Activated CD8-positive, alpha-beta memory T cell treated with anti-CD3 and anti-CD28 coated beads for 36 hours (primary cell): ENCODE data around the gene TMEM272. TPM values are rescaled to one million over a fixed set of nuclear protein-coding genes. Genes with fewer than 3 reads are reported as not detected.

Experiments
- CTCF ChIA-PET: fragments of 350-600 bp; sonication (Branson Sonifier 250); formaldehyde crosslinking; loops from one replicate; lab custom pipeline; 2021; ENCODE audit warnings: antibody characterized with exemption; lab: Charles Lee
- POLR2A ChIA-PET: fragments of 350-600 bp; sonication (Branson Sonifier 250); formaldehyde crosslinking; loops from one replicate; lab custom pipeline; 2021; ENCODE audit warnings: antibody characterized with exemption; lab: Charles Lee
- total RNA-seq, 2 experiments: library from RNA; stranded (reverse); gene quantifications; one replicate each; pipeline ENCODE4 v1.2.3, GENCODE V29; 2021

TMEM272 gene
- total RNA-seq, 2 experiments from 2014 or later: 0.11 to 0.21 TPM

GRCh38 chr13:51856998-51857397, 12.0 kb upstream of the TMEM272 start:
- ChIA-PET POLR2A (no interaction called here), CTCF (no interaction called here)

GRCh38 chr13:51856027-51856736, 11.2 kb upstream of the TMEM272 start:
- ChIA-PET CTCF (no interaction called here), POLR2A (no interaction called here)

- POLR2A ChIA-PET: no interaction called here
- CTCF ChIA-PET: interaction anchor here (0.7 to 2.0 kb wide), 5 partner anchors 13 to 34 kb away, joined by 3 to 10 read pairs (median 5); partner anchors contain the start of gene CCDC70
Observed at GRCh38 chr13:51849145-51850101, 4.4 kb upstream of the TMEM272 start.

GRCh38 chr13:51848674-51849073, 3.7 kb upstream of the TMEM272 start:
- CTCF ChIA-PET: interaction anchor here (0.9 to 2.0 kb wide), 4 partner anchors 14 to 33 kb away, joined by 3 to 10 read pairs (median 5); partner anchors contain the start of gene CCDC70

GRCh38 chr13:51846756-51847155, 1.8 kb upstream of the TMEM272 start:
- CTCF ChIA-PET: interaction anchor here (0.7 to 1.5 kb wide), 3 partner anchors 8 to 62 kb away, joined by 3 read pairs; no protein-coding TSS in a partner anchor
- POLR2A ChIA-PET: no interaction called here

More at GRCh38 chr13:51848674-51849073, 3.7 kb upstream of the TMEM272 start:
- POLR2A ChIA-PET: no interaction called here

GRCh38 chr13:51845574-51846318, 769 bp upstream of the TMEM272 start:
- POLR2A ChIA-PET: no interaction called here
- CTCF ChIA-PET: interaction anchor here (1.0 to 2.1 kb wide), 8 partner anchors 11 to 81 kb away, joined by 3 to 7 read pairs (median 3); no protein-coding TSS in a partner anchor

GRCh38 chr13:51843529-51843928, 1.4 kb downstream of the TMEM272 start:
- CTCF ChIA-PET: interaction anchor here (1.4 to 1.6 kb wide), 2 partner anchors 28 to 285 kb away, joined by 4 to 7 read pairs; partner anchors contain the start of gene NEK5
- POLR2A ChIA-PET: no interaction called here

GRCh38 chr13:51841732-51842131, 3.2 kb downstream of the TMEM272 start:
- POLR2A ChIA-PET: no interaction called here
- CTCF ChIA-PET: no interaction called here

GRCh38 chr13:51840917-51841316, 4.1 kb downstream of the TMEM272 start:
- ChIA-PET POLR2A (no interaction called here), CTCF (no interaction called here)

- ChIA-PET POLR2A (no interaction called here), CTCF (interaction anchor here (0.6 to 1.4 kb wide), 2 partner anchors 25 to 432 kb away, joined by 4 read pairs; no protein-coding TSS in a partner anchor)
Observed at GRCh38 chr13:51839711-51840540, 5.1 kb downstream of the TMEM272 start.

GRCh38 chr13:51838240-51838846, 6.6 kb downstream of the TMEM272 start:
- POLR2A ChIA-PET: no interaction called here
- CTCF ChIA-PET: interaction anchor here (0.7 to 1.4 kb wide), 3 partner anchors 9 to 23 kb away, joined by 3 to 5 read pairs (median 4); no protein-coding TSS in a partner anchor

GRCh38 chr13:51837016-51837415, 8.0 kb downstream of the TMEM272 start:
- ChIA-PET CTCF (no interaction called here), POLR2A (no interaction called here)

GRCh38 chr13:51834581-51835171, 10.3 kb downstream of the TMEM272 start:
- CTCF ChIA-PET: interaction anchor here (0.6 to 2.4 kb wide), 3 partner anchors 10 to 417 kb away, joined by 4 to 7 read pairs (median 7); partner anchors contain the start of gene TMEM272
- POLR2A ChIA-PET: no interaction called here

GRCh38 chr13:51833980-51834379, 11.0 kb downstream of the TMEM272 start:
- CTCF ChIA-PET: interaction anchor here (2.4 kb wide), 1 partner anchor 19 kb away, joined by 7 read pairs; no protein-coding TSS in a partner anchor
- POLR2A ChIA-PET: no interaction called here

- ChIA-PET POLR2A (no interaction called here), CTCF (interaction anchor here (0.9 to 2.1 kb wide), 7 partner anchors 10 to 75 kb away, joined by 3 to 20 read pairs (median 3); partner anchors contain the start of gene TMEM272)
Observed at GRCh38 chr13:51832471-51833152, 12.4 kb downstream of the TMEM272 start.

- ChIA-PET CTCF (interaction anchor here (1.0 to 2.1 kb wide), 5 partner anchors 9 to 34 kb away, joined by 3 to 20 read pairs (median 7); no protein-coding TSS in a partner anchor), POLR2A (no interaction called here)
Observed at GRCh38 chr13:51831519-51831918, 13.5 kb downstream of the TMEM272 start.
